ENCODE results near the gene SOX3. TPM values are rescaled to one million over a fixed set of nuclear protein-coding genes. Genes with fewer than 3 reads are reported as not detected.

The SOX3 gene
- total RNA-seq, 2 experiments from 2014 or later, result not detected

GRCh38 chrX:140508958-140509357 is 4.1 kb upstream of the SOX3 start:
- no peaks in the 10 kb centered on the region for H3K9me3 Mint-ChIP-seq
- H3K4me1 Mint-ChIP-seq (ENCODE audit: low read depth), result no peaks in the 10 kb centered on the region
- H3K27ac Mint-ChIP-seq, result no peak overlapping the region
- ChIA-PET POLR2A (no interaction called here), CTCF (no interaction called here)
- DNase-seq (no peak), ATAC-seq (no peak)
- intact Hi-C loops (cut with micrococcal nuclease), result no loop called here
- H3K4me3 Mint-ChIP-seq, result no peak overlapping the region
- H3K27me3 Mint-ChIP-seq, result peaks cover 45% of the 10 kb centered on the region
- H3K36me3 Mint-ChIP-seq (ENCODE audit: low read depth), result no peaks in the 10 kb centered on the region
- TF ChIP-seq, protein P1, sequence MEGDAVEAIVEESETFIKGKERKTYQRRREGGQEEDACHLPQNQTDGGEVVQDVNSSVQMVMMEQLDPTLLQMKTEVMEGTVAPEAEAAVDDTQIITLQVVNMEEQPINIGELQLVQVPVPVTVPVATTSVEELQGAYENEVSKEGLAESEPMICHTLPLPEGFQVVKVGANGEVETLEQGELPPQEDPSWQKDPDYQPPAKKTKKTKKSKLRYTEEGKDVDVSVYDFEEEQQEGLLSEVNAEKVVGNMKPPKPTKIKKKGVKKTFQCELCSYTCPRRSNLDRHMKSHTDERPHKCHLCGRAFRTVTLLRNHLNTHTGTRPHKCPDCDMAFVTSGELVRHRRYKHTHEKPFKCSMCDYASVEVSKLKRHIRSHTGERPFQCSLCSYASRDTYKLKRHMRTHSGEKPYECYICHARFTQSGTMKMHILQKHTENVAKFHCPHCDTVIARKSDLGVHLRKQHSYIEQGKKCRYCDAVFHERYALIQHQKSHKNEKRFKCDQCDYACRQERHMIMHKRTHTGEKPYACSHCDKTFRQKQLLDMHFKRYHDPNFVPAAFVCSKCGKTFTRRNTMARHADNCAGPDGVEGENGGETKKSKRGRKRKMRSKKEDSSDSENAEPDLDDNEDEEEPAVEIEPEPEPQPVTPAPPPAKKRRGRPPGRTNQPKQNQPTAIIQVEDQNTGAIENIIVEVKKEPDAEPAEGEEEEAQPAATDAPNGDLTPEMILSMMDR (IDR thresholded peaks at IDR 0.05), result no peak

- H3K36me3 Mint-ChIP-seq (ENCODE audit: low read depth), result no peaks in the 10 kb centered on the region
- ChIA-PET CTCF (no interaction called here), POLR2A (no interaction called here)
- no peak for ATAC-seq
- no peak overlapping the region for H3K27ac Mint-ChIP-seq
- H3K9me3 Mint-ChIP-seq, result no peaks in the 10 kb centered on the region
- no peak overlapping the region for H3K4me3 Mint-ChIP-seq
- H3K4me1 Mint-ChIP-seq (ENCODE audit: low read depth), result peaks cover 4% of the 10 kb centered on the region
- intact Hi-C loops (cut with micrococcal nuclease), result no loop called here
- DNase-seq, result no peak
- H3K27me3 Mint-ChIP-seq, result peaks cover 49% of the 10 kb centered on the region
- TF ChIP-seq, protein P1 (IDR thresholded peaks at IDR 0.05), result no peak
These were observed 3.1 kb upstream of the SOX3 start for GRCh38 chrX:140507982-140508305.

- DNase-seq (no peak), ATAC-seq (no peak)
- ChIA-PET CTCF (no interaction called here), POLR2A (no interaction called here)
- Mint-ChIP-seq H3K4me3 (no peak overlapping the region), H3K36me3 (ENCODE audit: low read depth) (no peaks in the 10 kb centered on the region), H3K9me3 (no peaks in the 10 kb centered on the region), H3K27me3 (peaks cover 53% of the 10 kb centered on the region), H3K27ac (no peak overlapping the region), H3K4me1 (ENCODE audit: low read depth) (peaks cover 5% of the 10 kb centered on the region)
- TF ChIP-seq, protein P1 (IDR thresholded peaks at IDR 0.05), result no peak
- intact Hi-C loops (cut with micrococcal nuclease), result no loop called here
These were observed 2.5 kb upstream of the SOX3 start for GRCh38 chrX:140507223-140507981.

GRCh38 chrX:140505421-140506337 is 810 bp upstream of the SOX3 start:
- TF ChIP-seq, protein P1 (IDR thresholded peaks at IDR 0.05), result no peak
- DNase-seq, result no peak
- H3K27ac Mint-ChIP-seq, result no peak overlapping the region
- peaks cover 5% of the 10 kb centered on the region for H3K4me1 Mint-ChIP-seq (ENCODE audit: low read depth)
- peaks cover 60% of the 10 kb centered on the region for H3K27me3 Mint-ChIP-seq
- ATAC-seq, result no peak
- no peaks in the 10 kb centered on the region for H3K9me3 Mint-ChIP-seq
- H3K36me3 Mint-ChIP-seq (ENCODE audit: low read depth), result no peaks in the 10 kb centered on the region
- POLR2A ChIA-PET, result no interaction called here
- no peak overlapping the region for H3K4me3 Mint-ChIP-seq
- CTCF ChIA-PET, result no interaction called here
- intact Hi-C loops (cut with micrococcal nuclease), result no loop called here

All from activated CD8-positive, alpha-beta T cell treated with anti-CD3 and anti-CD28 coated beads for 36 hours (primary cell).